ENCODE measurements around the gene COL17A1.

- TF ChIP-seq CTCF (IDR thresholded peaks at IDR 0.05) (no peak), POLR2A (IDR thresholded peaks at IDR 0.05) (no peak)
Measured at GRCh38 chr10:104029521-104029860, 56.2 kb downstream of the COL17A1 start.
